Osteocyte (in vitro differentiated cells): ENCODE data around the gene HNRNPAB. TPM values are rescaled to one million over a fixed set of nuclear protein-coding genes. Genes with fewer than 3 reads are reported as not detected.

Source experiments
- DNase-seq: peaks from one replicate; pipeline ENCODE4 v3.0.0; 2021; ENCODE audit warnings: mixed read lengths; ENCODE audit not compliant: unreplicated experiment; ENCODE audit errors: extremely low spot score
- H3K27ac Mint-ChIP-seq: one replicate; pipeline ENCODE4 v1.8.0; 2021; ENCODE audit warnings: mild to moderate bottlenecking, mixed read lengths; ENCODE audit not compliant: unreplicated experiment
- H3K27me3 Mint-ChIP-seq: one replicate; pipeline ENCODE4 v1.8.0; 2021; ENCODE audit warnings: mixed read lengths; ENCODE audit not compliant: unreplicated experiment
- H3K36me3 Mint-ChIP-seq: one replicate; pipeline ENCODE4 v1.8.0; 2021; ENCODE audit warnings: mixed read lengths; ENCODE audit not compliant: unreplicated experiment
- H3K4me1 Mint-ChIP-seq: one replicate; pipeline ENCODE4 v1.8.0; 2021; ENCODE audit warnings: mixed read lengths; ENCODE audit not compliant: unreplicated experiment
- H3K4me3 Mint-ChIP-seq: one replicate; pipeline ENCODE4 v1.8.0; 2021; ENCODE audit warnings: mild to moderate bottlenecking, moderate library complexity, mixed read lengths; ENCODE audit not compliant: unreplicated experiment
- H3K9me3 Mint-ChIP-seq: one replicate; pipeline ENCODE4 v1.8.0; 2021; ENCODE audit warnings: mixed read lengths; ENCODE audit not compliant: unreplicated experiment
- total RNA-seq: library from RNA; stranded (reverse); gene quantifications from 2 replicates; pipeline ENCODE4 v1.2.1, GENCODE V29; 2021
- TF ChIP-seq, protein P1 (sequence below): fragments of 200-600 bp; sonication (generic); IDR thresholded peaks from 2 replicates; pipeline ENCODE4 v1.5.0; 2021; ENCODE audit warnings: antibody characterized with exemption, mild to moderate bottlenecking, moderate library complexity

Gene HNRNPAB
- total RNA-seq, 1 donor from 2014 or later: 131 TPM

DNA sequence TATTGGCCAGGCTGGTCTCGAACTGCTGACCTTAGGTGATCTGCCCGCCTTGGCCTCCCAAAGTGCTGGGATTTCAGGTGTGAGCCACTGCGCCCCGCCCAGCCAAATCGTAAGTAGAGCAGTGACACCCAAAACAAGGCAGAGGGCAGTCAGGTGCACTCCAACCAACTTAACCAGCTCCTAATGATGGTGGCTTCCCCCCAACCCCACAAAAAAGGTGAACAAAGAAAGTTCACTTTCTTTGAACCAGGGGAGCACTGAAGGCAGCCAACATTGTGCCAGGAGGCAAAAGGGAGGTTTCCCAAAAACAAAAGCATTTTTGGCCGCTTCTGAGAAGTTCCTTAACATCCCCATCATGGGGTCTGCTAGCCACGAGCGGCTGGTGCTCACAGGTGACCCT lies 26.8 kb upstream of the HNRNPAB start:
- TF ChIP-seq, protein P1, sequence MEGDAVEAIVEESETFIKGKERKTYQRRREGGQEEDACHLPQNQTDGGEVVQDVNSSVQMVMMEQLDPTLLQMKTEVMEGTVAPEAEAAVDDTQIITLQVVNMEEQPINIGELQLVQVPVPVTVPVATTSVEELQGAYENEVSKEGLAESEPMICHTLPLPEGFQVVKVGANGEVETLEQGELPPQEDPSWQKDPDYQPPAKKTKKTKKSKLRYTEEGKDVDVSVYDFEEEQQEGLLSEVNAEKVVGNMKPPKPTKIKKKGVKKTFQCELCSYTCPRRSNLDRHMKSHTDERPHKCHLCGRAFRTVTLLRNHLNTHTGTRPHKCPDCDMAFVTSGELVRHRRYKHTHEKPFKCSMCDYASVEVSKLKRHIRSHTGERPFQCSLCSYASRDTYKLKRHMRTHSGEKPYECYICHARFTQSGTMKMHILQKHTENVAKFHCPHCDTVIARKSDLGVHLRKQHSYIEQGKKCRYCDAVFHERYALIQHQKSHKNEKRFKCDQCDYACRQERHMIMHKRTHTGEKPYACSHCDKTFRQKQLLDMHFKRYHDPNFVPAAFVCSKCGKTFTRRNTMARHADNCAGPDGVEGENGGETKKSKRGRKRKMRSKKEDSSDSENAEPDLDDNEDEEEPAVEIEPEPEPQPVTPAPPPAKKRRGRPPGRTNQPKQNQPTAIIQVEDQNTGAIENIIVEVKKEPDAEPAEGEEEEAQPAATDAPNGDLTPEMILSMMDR: no peak
- H3K9me3 Mint-ChIP-seq: peaks cover 6% of the 10 kb centered on the region
- DNase-seq: no peak
- H3K4me1 Mint-ChIP-seq: no peaks in the 10 kb centered on the region
- H3K4me3 Mint-ChIP-seq: no peak overlapping the region
- H3K36me3 Mint-ChIP-seq: no peaks in the 10 kb centered on the region
- peaks cover 9% of the 10 kb centered on the region for H3K27me3 Mint-ChIP-seq
- no peak overlapping the region for H3K27ac Mint-ChIP-seq

DNA sequence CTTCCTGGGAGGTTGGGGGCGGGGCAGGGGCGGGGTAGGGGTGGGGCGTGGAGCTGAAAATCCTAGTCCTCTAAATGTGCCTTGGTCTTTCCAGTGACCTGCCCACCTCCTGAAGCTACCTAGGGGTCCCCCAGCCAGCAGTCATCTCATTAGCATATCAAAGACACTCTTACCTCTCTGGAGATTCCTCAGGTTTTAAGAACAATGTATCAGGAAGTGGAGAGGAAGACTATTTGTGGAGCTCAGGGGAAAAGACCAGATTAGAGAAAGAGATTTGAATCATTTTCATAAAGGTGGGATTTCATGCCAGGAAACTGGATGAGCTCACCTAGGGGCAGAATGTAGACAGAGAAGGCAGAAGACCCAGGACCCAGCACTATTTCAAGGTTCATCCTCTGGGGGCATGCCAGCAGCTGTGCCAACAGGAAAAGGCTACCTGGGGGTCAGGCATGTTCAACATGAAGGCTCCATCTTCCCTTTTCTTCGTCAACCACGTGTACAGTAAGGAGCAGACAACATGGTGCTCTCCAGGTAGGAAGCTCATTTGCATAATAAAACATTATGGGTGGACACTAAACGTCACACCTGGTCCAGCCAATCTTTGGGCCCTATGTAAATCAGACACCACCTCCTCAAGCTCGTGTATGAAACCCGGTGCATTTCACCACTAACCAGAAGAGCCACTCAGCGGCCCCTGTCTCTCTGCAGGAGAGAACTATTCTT lies 24.0 kb upstream of the HNRNPAB start:
- Mint-ChIP-seq H3K36me3 (no peaks in the 10 kb centered on the region), H3K4me3 (no peak overlapping the region), H3K27me3 (peaks cover 11% of the 10 kb centered on the region), H3K27ac (no peak overlapping the region), H3K9me3 (peaks cover 6% of the 10 kb centered on the region), H3K4me1 (no peaks in the 10 kb centered on the region)
- TF ChIP-seq, protein P1: no peak
- DNase-seq: no peak

DNA sequence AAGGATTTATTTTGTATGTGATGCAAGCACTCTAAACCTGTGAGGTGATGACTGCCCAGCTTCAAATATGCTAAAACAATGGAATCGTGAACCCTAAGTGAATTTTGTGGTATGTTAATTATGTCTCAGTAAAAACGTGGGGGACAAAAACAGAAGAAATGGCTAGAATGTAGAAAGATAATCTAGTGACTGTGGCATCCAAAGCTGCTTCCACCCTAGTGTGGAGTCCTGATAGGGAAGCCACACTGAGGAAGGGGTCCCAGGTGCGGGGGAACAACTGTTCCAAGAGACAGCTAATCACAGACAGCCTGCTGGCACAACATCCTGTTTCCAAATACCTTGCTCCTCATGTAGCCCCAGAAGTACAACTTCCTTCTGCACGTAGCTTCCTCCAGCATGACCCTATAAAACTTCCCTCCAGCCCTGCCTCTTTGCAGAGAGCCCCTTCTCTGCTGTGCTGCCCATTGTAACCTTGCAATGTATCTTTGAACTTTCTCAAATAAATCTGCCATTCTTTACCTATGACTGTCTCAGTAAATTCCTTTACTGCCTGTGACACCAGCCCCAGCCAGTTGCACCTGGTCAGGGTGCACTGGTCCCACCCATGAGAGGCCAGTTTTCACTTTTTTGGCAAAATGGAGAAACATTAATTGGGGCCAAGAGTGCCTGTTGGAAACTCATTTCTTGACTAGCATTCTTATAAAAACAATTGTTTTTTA lies 22.0 kb upstream of the HNRNPAB start:
- TF ChIP-seq, protein P1: no peak
- no peaks in the 10 kb centered on the region for H3K4me1 Mint-ChIP-seq
- peaks cover 6% of the 10 kb centered on the region for H3K9me3 Mint-ChIP-seq
- H3K4me3 Mint-ChIP-seq: no peak overlapping the region
- H3K27me3 Mint-ChIP-seq: peaks cover 19% of the 10 kb centered on the region
- no peak overlapping the region for H3K27ac Mint-ChIP-seq
- H3K36me3 Mint-ChIP-seq: no peaks in the 10 kb centered on the region
- DNase-seq: no peak

DNA sequence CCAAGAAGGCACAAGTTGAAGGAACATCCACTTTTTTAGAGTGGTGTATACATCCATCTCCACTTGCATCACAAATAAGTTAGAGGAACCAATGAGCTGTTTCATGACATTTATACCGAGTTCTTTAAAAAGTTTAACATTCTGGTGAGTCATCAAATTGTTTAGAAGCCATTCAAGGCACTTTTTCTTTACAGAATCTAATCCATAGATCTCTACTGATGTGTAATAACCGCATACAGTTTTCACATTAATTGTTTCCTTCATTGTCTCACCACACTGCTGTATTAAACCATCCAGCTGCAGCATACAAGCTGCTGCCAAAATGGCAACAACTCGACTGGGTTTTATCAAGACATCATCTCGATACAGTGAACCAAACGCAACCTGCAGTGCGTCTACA lies 17.9 kb upstream of the HNRNPAB start:
- no peaks in the 10 kb centered on the region for H3K9me3 Mint-ChIP-seq
- no peak overlapping the region for H3K4me3 Mint-ChIP-seq
- TF ChIP-seq, protein P1: no peak
- no peaks in the 10 kb centered on the region for H3K36me3 Mint-ChIP-seq
- no peak overlapping the region for H3K27ac Mint-ChIP-seq
- peaks cover 18% of the 10 kb centered on the region for H3K27me3 Mint-ChIP-seq
- no peaks in the 10 kb centered on the region for H3K4me1 Mint-ChIP-seq
- DNase-seq: no peak

DNA sequence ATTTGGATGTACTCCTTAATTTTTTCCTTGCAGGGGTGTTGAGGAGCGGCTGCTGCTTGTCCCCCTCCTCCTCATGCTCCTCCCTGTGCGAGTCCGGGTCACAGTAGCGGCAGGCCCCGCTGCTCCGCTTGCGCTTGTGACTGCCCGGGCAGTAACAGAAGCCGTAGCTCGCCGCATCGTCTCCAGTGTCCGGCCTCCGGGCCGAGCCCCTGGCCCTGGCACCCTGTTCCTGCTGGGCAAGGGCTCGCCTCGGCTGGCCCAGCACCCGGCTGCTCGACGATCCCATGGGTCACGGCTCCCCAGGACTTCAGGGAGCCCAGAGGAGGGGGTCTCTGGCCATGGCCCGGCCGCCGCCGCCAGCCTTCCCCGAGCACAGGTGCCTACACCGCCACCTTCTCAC lies 17.3 kb upstream of the HNRNPAB start, which contains the start of gene GMCL2:
TSS of gene GMCL2 (minus strand) at position 358 of the 400 bp plus-strand sequence. CDS start at position 286, 72 bp downstream.
- TF ChIP-seq, protein P1: no peak
- no peaks in the 10 kb centered on the region for H3K9me3 Mint-ChIP-seq
- peaks cover 18% of the 10 kb centered on the region for H3K27me3 Mint-ChIP-seq
- H3K4me1 Mint-ChIP-seq: no peaks in the 10 kb centered on the region
- no peak within 1 kb of the TSS for H3K27ac Mint-ChIP-seq
- no peak within 1 kb of the TSS for H3K4me3 Mint-ChIP-seq
- H3K36me3 Mint-ChIP-seq: no peaks in the 10 kb centered on the region
- no peak for DNase-seq
